Smooth muscle cell of the brain vasculature (primary cell): ENCODE measurements around the gene ARL15.
A peak's percentile ranks its signal among the peaks of the same experiment; 100 is the strongest.

Source experiments
- DNase-seq: peaks from one replicate; pipeline ENCODE4 v3.0.0-alpha.2; 2012; ENCODE audit warnings: low read depth, low spot score

Gene ARL15

DNA sequence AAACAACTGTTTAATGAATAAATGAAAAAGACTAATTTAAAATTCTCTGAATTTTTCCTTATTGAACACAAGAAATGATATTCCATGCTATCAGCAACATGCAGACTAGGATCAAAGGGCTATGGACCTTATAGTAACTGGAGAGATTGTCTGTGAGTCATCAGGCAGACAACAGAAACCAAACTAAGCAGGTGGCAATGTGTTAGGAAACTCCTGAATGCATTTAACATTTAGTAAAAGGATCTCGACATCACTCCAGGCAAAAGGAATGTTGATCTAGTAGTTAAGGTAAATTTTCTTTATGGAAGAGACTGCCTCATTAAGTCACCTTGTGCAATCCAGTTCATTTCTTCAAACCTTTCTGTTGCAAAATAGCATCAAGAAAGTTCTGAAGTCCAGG lies 58.4 kb downstream of the ARL15 start:
- DNase-seq = no peak

DNA sequence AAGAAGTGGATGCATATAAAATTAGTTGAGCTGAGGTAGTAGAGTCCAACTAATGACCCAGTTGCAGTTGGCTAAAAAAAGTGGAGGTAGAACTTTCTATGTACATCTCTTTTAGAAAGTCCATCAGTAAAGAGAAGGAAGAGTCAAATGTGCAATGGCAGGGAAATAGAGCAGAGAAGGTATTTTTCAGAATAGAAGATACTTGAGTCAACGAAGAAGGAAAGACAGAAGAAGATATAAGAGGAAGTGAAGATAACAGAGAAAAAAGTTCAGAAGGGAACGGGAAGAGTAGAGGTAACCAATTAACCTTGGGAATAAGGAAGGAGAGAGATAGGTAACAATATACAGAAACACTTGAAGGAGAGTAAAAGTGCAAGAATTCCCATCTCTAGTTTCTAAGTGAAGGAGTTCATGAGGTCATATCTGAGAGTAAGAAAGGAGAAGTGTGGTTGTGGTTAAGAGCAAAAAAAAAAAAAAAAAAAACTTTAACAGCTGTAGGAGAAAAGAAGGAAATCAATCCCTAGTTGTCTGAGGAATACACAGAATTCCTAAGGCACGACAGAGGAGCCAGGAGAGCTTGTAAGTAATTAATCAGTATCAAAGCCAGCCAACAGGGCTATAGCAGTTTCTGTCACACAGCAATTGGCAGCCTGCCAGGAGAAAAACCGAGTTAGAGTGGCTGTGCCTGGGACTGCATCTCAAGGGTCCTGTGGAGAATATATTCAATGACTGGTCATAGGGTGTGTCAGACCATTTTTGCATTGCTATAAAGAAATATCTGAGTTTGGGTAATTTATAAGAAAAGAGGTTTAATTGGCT lies 61.0 kb downstream of the ARL15 start:
- DNase-seq = no peak

DNA sequence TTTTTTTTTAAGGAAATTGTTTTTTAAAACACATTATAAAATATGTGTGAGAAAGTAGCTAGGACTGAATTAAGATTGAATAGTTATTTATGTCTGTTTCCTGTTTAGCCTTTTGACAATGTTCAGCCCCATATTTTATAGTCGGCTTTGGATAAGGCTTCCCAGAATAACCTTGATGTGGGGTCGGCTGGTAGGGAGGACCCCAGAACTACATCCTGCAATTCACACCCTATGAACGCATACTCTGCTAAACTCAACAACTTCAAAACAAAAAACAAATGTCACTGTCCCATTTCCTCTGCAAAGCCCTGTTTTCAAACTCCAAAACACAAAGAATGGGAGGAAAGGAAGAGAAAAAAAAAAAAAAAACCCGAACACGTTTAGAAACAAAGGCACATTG lies 63.1 kb downstream of the ARL15 start:
- DNase-seq = no peak

DNA sequence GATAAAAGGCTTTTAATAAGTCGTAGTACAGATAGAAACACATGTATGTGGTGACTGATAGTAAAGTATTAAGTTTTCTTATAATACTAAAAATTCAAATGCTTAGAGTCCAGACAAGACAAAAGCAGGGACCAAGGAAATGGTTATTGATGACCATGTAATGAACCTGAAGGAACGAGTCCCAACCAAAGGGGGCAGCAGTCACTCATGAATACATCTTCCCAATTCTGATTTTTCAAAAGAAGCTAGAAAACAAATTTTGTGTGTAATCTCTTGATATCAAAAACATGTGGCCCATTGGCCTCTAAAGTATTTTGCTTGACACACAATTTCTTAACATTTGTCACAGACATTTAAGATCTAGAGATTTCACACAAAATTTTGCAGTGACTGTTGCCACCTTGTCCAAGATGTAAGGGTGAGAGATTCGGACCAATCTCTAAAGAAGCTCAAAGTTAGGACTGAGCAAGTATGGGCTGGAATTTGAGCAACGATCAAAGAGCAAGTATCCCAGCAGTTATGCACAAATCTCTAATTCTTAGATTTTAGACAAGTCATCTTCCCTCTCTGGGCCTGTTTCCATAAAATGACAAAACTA lies 66.8 kb downstream of the ARL15 start:
- DNase-seq = peak; percentile 7

DNA sequence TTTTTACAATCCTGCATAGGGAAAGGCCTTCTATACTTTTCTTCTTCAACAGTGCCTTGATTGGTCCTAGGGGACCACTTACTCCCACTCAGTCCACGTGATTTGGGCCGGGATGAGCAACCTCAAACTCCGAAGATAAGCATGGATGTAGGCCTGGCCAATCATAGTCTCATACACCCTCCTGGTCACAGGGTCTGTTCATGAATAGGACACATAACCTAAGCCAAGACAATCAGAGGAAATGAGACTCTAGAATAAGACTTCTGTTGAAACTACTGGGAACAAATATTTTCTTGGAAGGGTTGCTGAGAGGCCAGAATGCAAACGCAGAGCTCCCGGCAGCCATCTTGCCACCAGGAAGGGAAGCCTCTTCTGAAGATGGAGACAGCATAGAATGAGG lies 68.1 kb downstream of the ARL15 start:
- DNase-seq = no peak

DNA sequence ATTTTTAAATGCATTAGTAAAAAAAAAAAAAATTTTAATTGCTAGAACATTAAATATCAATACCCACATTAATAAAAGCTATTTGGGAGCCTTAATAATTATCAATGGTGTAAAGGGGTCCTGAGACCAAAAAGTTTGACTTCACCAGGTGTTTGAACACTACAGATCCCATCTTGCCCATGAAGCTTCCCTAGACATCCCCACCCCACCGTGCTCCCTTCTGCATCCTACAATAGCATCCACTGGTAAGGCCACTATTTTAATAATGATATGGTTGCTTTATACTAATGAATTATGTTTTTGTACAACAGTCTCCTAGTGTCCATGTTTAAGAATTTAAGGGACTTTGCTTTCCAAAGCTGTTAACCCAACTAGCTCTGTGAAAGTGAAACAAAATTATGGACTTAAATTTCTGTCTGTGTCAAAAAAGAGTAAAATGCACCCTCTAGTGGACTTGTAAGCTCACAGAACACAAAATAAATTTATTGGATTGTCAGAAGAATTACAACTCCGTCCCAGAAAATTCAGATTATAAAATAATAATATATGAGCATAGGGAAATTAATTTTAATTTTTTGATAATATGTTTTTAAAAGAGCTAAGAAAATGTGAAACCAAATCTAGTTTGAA lies 76.0 kb downstream of the ARL15 start:
- DNase-seq = peak; percentile 18

DNA sequence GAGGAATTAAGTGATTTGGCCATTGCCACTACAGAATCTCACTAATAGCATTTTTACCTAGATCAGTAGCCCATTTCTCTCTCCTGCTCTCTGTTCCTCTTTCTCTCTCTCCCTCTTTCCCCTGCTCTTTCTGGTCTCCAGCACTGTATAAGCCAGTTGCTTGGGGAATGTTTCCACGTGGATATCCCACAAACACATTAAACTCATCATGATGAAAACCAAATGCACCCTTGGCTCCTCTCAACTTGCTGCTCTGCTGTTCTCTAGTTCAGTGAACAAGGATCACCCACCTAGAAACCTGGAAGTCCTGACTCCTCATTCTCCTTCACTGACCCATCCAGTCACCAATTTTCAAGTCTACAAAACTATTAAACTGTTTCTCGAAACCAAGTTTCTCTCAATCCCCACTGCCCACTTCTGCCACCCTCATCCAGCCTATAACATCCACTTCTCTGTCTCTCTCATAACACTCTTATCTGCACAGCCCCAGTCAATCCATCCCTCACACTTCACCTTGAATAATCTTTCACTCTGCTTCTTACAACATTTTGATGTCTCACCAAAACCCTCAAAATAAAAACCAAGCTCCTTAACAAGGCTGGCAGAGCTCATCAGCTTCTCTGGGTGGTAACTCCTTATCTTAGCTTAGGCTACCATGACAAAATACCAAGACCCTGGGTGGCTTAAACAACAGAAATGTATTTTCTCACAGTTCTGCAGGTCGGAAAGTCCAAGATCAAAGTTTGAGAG lies 79.3 kb downstream of the ARL15 start:
- no peak for DNase-seq

DNA sequence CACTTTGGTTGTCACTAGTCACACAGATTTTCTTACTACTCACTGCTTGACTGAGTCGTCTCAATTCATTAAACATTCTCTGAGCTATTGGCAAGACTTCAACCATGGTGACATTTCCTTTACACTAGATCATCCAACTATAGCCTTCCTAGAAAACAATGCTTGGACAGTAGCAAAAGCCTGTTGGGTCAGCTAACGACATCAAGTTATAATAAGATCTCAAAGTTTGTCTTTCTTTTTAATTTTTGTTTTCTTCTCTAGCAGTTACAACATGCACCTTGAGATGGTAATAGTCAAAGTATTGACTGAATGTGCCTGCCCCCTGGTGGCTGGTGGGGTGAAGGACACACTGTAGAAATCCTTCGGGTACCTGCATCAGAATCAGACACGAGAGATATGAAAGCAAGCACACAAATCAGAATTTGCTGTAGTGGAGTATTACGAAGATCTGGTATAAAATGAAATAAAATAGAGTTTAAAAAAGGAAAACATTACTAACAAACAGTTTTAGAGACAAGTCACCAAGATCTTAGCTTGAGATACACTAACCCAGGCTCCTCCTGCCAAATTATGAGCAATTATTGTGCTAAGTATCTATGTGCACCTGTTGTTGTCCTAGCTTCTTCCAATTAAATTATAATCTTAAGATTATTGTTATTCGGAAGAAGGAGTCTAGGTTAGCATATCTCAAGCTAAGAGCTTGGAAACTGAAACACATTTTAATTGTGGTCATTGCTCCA lies 81.2 kb downstream of the ARL15 start:
- peak; percentile 21 for DNase-seq

DNA sequence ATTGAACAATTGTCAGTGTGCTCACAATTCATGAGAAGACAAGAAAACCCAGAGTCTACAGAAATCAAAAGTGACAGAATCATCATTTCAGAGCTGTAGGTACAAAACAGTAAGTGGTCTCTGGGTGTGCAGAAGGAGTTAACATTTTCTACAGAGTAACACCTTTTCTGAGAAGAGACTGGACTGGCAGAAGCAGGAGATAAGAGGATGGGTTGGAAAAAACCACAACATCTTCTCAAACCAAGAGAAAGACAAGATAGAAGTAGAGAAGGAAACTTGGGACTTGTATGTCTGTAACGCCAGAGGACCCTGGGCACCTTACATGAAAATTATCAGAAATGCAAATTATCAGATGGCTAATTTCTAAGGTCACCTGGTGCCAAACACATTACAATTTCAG lies 82.6 kb downstream of the ARL15 start:
- DNase-seq = no peak

DNA sequence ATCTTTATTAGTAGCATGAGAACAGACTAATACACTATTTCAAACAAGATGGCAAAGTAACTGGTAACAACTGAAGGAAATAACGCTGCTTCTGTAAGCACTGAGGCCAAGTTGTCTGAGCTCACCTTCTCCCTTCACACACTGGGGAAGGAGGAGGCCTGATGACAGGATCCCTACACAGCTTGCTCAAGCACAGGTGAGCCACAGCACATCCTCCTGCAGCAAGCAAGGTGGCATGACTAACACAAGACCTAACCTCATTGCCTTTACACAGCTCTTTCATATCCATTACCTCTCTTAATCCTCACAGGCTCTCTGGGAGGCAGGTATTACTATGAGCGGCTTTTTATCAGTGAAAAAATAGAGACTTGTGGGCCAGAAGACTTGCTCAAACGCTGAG lies 83.3 kb downstream of the ARL15 start:
- DNase-seq = no peak

DNA sequence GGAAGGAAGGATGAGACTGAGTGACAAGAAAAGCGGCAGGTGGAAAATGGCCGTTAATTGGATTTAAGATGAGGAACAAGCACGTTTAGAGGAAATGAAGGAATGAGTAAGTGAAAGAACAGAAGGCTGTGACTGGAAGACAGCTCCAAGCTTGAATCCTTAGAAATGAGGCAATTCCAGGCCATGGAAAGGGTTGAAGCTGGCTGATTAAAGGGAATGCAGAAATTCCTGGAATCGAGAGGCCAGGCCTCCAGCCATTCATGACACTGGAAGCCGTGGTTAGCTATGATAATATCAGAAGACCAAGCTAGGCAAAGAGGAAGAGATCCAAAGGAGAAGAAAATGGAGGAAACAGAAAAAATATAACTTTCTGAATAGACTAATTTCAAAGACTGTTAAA lies 84.2 kb downstream of the ARL15 start:
- no peak for DNase-seq

DNA sequence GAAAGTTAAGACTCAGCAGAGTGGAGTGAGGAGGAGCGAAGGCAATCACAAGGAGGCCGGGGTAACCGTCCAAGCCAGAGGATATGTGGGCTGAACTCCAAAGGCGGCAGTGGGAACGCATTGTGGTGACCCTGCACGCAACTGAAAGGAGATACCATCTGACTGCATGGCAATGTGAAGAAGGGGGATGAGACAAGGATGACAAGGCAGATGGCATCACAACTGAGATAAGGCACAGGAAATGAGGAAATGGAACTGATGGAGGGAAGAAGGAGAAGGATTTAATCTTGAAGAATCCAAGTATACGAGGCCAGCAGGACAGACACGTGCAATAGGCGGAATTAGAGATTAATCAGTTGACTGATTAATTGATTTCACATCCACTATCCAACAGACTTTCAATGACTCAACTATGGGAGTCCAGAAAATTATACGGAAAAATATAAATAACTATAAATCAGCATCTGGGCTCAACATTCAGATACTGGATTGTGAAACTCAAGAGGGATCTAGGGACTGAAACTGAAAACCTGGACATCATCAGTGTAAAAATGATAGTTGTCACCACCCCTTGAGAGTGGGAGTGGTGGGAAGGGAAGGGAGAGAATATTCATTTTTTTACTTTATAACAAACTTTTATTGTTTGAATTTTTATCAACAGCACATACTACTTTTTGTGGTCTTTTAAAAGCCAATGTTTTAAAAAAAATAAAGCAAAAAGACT lies 86.1 kb downstream of the ARL15 start:
- DNase-seq = no peak

DNA sequence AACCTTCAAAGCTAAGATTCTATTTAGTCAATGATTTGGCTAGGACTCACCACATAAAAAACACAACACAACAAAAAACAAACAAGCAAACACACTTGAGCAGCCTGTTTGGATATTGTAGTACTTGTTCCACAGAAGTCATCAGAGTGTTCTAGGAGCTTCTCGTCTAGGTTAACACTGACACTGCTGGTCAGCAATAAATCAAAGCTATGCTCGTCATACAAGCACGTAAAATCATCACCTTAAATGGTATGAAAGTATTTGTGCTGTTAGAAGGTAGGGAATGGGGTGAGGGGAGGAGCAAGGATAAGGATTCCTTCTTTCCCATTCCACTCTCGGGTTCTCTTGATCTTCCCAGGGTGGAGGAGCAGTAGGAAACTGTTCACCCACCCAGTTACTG lies 88.0 kb downstream of the ARL15 start:
- DNase-seq = no peak

DNA sequence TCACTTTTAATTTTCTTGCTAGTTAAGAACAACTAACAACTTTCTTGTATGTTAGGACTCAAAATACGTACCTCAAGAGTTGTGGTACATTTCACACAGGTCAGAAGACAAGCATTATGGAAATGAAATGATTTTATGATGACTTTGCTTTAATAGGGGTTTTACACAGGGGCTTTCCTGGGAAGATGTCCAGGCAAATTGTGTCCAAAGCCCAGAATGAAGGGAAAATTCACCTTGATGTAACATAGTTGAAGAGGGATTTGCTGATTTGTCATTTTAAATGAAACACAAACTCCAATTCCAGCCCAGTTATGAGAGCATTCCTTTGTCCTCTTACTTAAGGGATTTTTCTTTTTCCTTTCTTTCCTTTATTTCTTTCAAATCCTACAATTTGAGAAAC lies 89.2 kb downstream of the ARL15 start:
- DNase-seq = no peak

DNA sequence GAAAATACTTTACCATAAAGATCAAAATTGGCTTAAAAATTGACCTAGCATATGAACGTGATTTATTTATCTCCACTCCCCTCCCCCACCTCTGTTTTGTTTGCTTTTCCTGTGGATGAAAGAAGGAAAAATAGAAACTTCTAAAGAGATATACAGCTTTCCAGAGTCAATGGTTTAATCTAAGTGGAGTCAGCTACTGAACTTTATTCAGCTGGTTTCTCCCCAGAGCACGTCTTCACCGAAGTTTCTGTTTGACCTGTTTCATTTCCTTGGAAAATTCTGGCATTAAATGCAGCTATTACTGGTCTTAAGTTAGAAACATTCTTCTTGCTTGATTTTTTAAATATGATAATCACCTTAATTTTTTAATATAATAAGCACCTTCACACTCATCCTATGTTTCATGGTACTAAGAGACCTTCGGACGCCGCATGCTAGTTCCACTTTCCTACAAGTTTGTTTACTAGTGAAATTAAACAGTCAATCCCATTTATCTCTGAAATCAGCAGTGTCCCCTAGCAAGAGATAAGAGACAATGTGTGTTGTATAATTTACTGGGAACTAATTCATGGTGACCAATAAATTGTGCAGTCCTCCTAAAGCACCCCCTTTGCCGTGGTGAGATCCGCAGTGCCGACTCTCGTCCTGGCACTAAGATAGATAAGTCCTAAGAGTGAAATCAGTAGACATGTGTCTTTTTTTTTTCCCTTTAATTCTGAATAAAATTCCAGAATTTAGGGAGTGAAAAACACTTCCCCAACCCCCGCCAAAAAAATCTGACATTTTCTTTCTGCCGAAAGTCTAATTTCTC lies 89.9 kb downstream of the ARL15 start:
- DNase-seq = no peak

DNA sequence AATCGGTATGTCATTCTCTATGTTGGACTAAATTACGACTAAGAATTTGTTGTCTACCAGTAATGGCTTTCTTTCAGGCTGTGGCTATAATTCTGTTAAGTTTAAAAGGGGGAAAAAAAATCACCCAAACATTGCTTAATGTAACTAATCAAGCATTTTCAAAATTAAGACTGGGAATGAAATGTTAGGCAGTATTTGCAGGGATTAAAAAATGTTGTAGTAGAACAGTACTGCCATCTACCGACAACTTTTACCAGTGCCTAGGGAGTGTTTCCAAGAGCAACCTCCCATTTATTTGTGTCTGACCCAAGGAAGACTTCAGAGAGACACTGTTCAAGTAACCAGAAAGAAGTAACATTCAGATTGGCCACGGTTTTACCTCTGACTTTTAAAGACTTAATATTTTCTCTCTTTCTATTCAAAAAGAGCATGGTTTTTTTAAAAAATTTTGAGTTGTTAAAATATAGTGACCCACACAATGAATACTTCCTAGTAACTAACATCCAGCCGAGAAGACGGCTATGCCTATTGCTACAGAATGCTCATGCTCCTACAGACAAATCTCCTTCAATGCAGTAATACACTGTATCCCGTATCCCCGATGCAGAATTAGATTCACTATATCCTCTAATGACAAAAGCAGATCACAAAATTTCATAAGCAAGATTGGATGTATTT lies 92.4 kb downstream of the ARL15 start:
- DNase-seq = peak; percentile 50

DNA sequence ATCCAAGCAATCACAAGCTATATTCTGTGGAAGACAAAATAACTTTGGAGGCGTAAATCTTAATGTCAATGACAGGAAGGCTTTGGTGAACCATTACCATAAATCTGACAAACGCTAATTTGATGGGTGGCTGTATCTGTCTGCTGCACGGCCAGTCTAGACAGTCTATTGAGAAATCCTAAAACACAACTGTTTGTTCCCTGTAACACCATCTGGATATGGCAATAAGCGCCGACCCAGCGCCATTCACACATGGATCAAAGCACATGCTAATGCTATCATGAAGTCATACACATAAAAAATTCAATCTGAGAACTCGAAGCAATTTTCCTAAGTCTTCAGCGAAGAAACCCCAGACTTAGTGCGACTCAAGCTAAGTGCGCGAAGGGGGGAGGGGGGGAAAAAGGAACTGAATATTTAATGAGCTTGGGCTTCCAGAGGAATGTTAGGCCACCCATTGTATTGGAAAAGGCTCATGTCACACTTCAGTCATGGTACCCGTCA lies 95.1 kb downstream of the ARL15 start:
- DNase-seq = no peak

DNA sequence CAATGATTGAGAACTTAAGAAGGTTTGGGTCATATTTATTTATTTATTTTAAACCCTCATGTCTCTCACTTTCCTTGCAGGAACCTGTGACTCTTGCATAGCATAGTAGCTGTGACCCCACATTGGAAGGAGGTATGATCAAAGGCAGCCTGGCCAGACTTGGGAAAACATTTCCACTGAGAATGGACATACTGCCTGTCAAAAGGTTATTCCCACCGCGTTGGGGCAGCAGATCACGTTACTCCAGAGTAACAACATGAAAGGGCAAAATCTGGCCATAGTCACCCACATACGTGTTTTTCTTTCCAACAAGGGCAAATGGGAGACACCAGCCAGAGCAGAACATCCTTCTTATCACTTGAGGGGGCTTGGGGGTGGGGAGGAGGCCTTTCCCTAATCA lies 95.7 kb downstream of the ARL15 start:
- peak; percentile 12 for DNase-seq

DNA sequence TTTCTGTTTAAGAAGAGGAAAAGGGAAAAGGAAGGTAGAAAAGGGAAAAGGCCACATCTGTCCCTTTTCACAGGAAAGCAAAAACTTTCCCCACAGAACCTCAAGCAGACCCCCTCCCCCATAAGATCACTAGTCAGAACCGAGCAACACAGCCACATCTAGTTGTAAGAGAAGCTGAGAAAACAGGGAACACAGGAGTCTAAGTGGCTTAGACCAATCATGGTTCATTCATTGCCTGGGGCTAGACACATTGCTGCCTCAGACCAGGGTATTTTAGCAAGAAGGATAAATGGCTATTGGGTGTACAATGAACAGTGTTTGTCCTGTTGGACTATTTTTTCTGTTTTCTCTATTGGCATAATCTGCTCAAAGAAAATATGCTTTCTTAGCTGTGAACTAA lies 98.0 kb downstream of the ARL15 start:
- no peak for DNase-seq
